SIG-M5 (cell line): ENCODE measurements around the gene SRCIN1.

Source experiments
- DNase-seq: peaks from one replicate; lab custom pipeline; 2025; lab: John Stamatoyannopoulos, UW

Gene SRCIN1

DNA sequence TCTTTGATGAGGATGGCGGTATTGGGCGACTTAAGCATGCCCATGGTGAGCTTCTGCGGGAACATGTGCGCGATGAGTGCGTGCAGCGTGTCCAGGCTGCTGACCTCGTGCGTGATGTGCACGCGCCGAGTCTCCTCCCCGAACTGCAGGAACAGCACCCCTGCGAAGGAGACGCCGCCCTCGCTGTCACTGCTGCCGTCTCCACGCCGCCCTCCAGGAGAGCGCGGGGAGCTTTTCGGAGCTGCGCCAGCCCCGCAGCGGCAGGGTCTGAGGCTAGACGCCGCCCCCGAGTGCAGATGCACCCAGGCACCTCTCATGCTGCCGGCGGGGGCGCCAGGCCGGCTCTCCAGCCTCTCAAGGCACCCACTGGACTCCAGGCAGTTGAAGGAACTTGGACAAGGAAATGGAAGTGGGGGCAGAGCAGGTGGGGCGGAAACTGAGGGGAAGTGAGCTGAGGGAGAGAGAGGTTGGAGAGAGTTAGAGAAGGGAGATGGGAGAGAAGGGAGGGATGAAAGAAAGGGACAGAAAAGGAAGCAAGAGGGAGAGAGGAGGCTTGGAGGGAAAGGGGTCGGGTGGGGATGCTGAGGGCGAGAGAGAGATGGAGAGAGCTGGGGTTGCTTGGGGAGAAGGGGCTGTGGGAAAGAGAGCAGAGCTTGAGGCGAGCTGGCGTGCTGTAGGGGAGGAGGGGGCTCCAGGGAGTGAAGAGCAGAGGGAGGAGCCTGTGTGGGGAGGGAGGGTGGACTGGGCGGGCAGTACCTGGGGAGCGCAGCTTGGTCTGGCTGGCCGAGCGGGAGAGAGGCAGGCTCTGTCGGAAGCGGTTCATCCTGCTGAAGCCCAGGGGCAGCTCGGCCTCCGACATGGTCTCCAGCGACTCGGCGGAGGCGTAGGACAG, 42.1 kb downstream of the SRCIN1 start:
- DNase-seq = no peak

DNA sequence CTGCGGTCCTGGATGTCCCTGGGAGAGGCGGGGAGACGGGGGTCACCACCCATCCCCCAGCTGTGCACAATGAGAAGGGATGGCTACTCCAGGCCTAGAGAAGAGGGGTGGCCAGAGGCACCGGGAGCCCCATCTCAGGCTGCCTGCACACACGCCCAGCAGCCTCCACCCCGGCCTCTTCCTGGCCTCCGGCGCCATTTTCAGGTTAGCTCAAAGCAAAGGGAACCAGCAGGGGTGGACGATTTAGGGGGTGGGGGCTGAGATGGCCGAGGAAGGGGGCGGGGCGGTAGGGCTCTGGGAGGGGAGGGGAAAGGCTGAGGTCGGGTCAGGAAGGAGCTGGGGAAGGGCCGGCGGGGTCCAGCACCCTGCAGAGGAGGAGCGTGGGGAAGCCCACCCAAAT, 42.8 kb downstream of the SRCIN1 start:
- no peak for DNase-seq

DNA sequence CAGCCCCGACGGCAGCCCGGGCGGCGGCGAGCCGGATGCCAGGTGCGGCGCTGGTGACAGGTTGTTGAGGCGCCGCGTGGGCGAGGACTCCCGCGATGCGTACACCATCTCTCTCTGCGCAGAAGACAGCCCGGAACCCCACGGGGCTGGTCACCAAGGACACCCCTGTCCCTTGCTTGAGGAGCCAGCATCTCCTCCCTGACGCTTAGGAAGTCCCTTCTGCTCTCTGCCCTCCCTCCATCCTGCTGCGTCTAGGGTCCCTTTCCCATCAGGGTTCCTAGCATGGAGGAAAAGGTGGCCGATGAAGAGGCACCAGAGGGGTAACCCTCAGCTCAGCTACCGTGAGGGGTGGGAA, 43.6 kb downstream of the SRCIN1 start:
- no peak for DNase-seq

DNA sequence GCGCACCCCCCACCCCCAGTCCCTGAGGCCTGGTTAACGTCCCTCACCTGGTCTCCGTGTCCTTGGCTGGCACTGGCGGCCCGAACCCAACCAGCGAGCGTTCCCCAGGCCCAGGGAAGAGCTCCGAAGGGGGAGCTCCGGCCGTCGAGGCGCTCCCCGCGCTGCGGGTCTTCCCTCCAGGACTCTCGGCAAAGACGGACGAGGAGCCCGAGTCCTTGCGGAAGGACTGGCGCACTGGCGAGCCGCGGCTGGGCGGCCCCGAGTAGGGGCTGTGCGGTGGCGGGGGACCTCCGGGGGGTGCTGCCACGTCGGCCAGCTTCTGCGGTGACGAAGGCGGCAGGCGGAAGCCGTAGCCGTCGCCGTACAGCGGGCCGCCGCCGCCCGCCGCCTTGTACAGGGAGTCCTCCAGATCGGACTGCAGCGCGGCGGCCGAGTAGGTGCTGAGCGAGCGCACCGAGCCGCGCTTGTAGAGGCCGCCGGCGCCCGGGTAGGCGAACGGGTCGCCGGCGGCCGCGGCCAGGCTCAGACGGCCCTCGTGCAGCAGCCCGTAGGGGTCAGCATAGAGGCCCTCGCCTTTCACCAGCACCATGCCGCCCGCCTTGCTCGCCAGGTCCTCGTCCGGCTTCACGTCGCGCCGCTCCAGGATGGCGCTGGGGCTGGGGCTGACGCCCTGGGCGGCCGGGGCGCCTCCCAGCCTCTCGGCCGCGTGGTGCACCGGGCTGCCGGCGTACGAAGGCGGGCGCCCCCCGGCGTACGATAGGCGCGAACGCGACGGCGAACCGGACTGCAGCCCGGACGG, 44.1 kb downstream of the SRCIN1 start:
- DNase-seq = no peak

DNA sequence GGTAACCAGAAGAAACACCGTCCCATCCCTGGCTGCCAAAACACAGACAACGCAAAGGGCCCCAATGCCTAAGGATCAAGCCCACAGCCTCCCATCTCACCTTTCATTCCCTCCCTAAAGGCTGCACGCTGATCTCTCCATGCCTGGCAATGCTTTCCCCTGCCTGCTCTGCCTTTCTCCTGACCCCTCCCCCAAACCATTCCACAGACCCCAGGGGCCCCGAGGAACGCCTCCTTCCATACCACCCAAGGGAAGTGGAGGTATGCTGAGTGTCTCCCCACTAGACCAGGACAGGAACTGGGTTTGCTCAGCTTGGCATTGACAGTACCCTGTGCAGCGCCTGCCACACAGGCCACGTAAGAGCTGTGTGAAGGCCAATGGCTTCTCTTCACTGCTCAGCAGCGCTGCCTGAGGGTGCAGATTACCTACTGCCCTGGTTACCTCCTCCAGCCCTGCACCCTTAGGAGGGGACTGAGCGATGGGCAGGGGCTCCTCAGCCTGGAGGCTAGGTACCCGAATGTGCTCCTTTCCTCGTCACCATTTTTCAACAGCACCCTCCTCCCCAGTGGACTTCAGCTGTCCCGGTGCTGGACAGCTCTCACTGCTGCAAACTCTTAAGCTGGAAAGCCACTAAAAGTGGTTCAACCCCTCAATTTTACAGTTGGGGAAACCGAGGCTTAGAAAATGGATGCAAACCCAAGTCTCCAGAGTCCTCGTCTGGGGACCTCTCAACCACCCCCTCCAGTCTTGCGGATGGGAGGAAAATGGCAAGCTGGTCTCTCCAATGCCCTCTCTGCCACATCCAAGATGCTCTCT, 45.0 kb downstream of the SRCIN1 start:
- no peak for DNase-seq

DNA sequence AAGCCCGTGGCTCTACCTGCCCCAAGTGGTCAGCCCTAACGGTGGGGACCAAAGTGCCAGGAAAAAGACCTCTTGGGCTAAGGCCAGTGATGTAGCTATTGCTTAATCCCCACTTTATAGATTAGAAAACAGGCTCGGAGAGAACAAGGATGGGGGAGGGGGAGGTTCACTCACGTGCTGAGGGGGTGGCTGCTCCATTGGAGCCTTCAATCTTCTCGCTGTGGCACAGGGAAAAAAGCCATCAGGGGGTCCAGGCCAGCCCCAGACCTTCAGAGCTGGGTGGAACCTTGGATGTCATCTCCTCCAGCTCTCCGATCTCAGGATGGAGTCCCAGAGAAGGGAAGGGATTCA, 45.9 kb downstream of the SRCIN1 start:
- no peak for DNase-seq

DNA sequence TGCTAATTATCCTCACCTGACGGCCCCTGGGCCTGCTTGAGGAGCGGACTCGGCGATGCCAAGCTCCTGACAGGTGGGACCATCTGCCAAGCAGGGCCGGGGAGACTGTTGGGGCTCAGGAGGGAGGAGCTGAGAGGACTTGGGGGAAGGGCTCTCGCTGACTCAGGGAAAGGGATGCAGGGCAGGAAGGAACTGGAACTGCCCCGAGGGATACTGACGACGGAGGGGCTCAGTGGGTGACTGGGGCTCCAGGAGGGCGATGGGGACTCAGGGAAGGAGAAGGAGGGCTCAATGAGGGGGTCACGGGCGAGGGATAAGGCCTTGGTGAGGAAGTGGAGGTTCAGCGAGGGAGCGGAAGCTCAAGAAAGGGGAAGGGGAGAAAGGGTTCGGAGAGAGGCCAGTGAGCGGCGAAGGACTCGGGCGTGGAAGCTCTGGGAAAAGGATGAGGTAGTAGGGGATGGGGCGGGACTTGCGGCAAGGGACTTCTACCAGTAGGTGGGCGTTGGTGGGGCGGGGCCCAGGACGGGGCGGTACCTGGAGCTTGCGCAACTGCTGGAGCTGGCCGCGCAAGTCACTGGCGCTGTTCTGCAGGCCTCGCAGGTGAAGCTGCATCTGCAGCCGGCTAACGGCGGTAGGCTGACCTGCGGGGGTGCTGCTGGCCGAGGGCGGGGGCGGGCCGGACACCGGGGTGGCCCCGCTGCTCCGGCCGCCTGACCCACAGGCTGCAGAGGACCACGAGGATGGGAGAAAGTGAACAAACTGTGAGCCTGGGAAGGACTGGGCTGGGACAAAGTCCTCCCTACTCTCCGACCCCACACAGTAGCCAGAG, 46.5 kb downstream of the SRCIN1 start:
- peak; percentile 47 for DNase-seq

DNA sequence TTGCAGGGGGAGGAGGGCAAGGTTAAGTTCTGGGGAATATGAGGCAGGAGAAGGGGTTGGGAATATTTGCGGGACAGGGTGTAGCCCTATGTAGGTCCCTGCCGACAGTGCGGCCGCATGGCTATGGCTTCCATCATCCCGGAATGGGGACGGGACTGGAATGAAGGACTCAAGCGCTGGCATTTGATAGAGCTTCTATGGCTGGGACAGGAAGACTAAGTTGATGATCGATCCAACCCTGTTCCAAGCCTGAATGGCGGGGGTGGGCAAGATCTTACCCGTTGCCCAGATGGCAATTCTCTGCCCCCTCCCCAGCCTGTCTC, 47.1 kb downstream of the SRCIN1 start:
- no peak for DNase-seq

DNA sequence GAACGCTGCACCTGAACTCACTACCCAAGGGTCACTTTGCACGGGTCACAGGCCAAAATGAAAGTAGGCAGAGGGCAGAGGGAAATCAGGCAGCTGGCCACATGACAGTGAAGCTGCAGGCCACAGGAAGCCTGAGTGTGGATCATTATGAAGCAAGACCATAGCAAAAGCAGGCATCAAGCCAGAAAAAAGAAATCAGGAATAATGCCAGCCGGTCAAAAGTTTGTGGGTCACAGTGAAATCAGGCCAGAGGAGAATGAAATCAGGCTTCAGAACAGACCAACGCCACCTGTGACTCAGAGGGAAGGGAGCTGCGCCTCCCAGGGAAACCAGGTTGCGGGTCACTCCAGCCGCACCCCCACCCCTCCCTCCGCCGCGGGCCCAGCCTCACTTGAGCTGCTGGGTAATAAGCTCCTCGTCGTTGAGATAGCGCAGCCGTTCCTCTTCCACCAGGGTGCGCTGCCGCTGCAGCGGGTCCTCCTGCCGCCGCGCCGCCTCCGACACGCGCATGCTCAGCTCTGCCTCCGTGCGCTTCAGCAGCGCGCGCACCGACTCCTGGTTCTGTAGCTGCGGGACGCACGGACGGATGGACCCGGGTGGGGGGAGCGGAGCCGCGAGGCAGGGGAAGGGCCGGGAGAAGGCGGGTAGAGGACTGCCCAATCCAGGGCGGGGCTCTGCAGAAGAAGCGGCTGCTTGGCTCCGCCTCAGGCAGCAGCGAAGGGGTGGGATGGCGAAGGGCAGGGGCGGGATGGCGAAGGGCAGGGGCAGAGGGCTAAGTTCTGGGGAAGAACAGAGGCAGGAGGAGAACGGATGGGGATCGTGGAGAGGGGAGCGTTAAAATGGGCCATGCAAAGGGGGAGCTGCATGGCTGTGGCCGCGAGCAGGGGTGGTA, 47.7 kb downstream of the SRCIN1 start:
- DNase-seq = peak; percentile 57

DNA sequence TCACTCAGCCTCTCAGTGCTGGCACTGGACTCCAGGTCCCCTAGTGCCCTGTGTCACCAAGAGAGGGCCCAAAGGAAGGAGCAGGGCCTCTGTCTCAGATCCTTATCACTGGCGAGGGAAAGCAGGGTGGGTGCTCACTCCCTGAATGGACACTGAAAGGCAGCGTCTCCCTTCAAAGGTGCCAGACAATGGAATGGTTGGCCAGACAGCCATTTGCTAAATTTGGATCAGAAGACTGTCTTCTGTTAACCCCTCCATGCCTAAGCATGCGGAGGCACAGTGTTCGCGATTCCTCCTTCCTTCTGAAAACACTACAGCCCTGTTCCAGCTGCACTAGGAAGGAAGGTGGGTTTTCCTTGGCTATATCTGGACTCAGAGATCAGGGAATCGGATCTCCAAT, 48.4 kb downstream of the SRCIN1 start:
- no peak for DNase-seq

DNA sequence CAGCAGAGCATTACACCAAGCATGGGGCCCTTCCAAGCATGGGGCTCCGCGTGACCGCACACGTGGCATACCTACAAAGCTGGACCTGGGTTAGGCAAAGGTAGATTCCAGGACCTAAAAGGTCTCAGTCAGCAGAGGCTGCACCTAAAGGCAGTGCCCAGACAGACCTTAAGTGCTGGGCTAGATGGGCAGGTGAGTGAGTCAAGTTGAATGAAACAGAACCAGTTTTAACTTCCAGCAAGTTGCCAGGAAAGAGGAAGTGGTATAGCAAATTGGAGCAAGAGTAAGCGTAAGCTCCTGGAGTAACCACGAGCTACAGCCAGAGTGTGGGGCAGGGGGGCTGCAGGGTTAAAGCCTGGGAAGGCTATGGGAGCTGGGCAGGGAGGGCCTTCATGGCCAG, 49.5 kb downstream of the SRCIN1 start:
- no peak for DNase-seq

DNA sequence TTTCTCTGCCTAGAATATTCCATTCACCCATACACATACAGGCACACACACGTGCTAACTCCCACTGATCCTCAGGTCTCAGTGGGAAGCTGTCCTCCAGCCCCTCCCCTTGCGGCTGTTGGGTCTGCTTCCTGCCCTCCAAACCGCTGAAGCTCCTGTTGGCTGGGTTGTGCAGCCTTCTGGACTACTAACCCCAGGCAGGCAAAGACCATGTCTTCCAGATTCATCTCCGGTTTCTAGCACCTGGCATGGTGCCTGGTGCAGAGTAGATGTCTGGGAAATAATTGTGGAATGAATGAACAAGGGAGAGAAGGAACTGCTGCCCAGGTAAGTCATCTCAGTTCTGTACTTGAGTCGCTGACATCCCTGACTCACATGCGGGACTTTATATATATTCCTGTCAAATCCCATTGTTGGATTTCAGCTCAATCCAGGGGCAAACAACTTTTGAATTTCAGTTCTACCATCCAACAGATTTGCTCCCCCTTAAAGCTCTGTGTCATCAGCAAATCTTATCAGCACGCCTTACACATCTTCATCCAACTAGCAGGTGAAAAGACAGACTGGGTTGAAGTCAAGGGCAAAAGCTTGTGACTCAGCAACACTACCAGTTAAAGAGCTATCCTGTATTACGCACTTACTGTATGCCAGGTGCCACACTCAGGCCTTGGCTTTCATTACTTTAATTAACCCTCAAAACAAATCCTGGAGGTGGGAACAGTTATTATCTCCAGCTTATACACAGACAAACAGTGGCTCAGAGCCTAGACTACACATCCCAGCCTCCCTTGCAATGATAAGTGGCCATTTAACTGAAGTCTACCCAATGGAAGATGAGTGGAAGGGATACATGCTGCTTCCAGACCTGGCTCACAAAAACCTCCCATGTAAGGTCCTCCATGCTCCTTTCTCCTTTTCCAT, 51.1 kb downstream of the SRCIN1 start:
- no peak for DNase-seq

DNA sequence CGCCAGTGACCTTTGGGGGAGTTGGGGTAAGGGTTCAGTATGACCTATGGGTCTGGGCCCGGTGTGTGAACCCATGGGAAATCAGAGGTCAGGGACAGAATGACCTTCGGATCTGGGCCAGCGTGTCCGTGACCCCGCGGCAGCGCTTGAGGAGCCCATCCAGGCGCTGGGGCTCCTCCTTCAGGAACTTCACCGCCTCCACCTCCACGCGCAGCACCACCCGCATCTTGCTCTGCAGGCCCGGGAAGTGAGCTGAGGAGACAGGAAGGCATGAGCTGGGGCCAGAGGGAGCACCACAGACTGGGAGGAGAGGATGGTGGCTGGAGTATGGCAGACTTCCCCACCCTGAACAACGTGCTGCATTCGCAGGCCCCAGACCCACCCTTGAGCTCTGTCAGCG, 53.4 kb downstream of the SRCIN1 start:
- DNase-seq = no peak

DNA sequence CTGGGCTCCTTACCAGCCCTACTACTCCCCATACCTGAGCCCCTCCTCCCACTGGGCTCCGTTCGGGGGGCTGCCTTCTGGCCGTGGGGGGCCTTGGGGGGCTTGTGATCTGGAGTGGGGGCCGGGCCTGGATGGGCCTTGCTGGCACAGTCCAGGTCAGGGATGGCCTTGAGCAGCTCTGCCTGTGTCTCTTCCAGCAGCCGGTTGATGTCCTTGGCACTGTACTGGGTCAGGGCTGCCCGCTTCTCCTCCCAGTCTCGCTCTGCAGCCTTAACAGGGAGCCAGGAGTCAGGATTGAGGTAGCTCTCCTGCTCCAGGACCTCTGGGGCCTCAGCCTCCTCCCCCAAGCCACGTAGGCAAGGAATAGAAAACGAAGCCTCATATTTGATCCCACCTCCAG, 54.6 kb downstream of the SRCIN1 start:
- no peak for DNase-seq

DNA sequence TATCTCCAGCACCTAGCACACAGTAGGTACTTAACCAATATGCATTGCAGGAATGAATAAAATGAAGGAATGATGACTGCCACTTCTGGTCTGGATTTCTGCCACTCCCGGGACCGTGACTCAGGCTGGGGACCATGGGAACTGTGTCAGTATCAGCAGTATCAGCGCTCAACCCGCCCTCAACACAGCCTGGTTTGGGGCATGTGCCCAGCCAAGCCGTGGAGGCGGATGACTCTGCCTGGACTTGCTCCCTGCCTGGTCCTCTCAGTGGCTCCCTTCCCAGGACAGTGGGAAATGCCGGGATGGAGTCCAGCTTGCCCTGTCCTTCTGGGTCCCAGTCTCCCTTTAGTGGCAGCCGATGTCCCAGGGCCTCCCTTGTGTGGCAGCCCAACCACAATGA, 55.1 kb downstream of the SRCIN1 start:
- DNase-seq = no peak

DNA sequence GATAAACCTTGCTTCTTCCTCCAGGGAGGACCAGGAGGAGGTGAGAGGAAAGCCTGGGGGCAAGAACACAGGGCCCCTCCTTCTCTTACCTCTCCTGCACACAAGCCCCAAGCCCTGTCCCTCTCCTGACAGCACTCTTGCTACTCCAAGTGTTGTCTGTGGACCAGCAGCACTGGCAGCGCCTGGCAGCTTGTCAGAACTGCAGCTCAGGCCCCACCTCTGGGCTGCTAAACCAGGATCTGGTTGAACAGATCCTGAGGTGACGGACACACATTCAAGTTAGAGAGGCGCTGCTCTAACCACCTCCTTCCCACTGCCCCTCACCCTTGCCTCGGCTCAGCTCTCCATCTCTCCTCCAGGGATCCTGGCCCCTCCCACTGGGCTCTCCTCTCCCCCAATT, 56.5 kb downstream of the SRCIN1 start:
- DNase-seq = no peak

DNA sequence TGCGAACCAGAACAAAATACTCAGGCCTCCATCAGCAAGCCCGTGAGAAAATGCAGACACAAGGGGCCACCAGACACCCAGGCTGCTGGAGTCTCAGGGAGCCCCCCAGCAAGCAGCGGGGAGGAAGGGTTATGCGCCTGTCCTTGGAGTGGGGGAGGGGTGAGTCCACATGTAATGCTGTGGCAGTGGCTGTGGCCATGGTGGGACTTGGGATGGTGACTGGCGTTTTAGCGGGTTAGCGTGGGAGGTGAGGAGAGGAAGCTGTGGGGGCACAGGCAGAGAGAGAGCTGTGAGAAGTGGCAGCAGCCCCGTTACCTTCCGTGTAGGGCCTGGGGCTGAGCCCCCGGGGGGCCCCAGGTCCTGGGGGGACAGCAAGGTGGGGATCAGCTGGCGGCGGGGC, 58.3 kb downstream of the SRCIN1 start:
- DNase-seq = no peak

DNA sequence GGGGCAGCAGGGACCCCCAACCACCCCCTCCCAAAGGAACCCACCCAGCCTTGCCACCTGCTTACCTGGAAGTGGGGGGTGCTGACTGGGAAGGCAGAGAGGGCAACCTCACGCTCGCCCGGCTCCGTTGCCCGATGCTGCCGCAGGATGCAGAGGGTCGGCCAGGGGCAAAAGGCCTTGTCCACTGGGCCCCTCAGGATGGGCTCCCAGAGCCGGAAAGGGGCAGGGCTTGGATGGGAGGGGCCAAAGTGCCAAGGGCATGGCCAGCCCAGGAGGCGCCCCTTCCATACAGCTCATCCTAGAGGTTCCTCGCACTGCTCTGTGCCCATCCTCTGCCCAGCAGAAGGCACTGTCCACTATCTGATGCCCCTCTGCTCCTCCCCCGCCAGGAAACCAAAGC, 59.4 kb downstream of the SRCIN1 start:
- DNase-seq = no peak

DNA sequence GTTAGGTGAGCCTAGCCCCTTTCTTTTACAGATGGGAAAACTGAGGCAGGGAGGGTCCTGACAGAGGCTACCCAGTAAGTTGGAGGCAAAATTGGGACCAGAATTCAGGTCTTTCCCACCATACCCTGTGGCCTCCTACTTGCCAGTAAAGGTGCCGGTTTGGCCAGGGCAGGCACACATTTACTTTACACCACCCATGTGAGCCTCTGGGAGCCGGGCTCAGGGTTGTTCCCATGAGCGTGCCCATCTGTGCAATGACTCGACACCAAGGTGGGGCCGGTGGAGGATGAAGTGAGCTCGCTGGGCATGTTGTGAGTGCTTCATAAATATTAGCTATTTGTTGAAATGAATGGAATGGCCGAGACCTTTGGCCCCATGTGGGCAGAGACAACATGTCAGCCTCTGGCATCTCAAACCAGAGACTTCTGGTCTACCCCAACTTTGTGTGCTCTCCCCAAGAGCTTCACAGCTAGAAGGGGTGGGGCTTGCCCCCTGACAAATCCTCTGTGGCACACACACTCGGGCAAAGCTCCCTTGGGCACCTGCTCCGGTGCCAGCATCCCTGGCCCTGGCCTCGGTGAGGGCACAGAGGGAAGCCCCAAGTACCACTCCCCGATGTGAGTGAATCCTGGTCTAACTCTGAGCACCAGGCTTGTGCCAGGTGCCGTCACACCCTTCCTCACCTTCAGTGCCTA, 60.1 kb downstream of the SRCIN1 start:
- no peak for DNase-seq
